Neural progenitor cell (in vitro differentiated cells): ENCODE results near the gene TOLLIP. TPM values are rescaled to one million over a fixed set of nuclear protein-coding genes. Genes with fewer than 3 reads are reported as not detected.

Source experiments
- DNase-seq: peaks from one replicate; pipeline ENCODE4 v3.0.0-alpha.2; 2016; ENCODE audit warnings: low spot score
- H2AFZ ChIP-seq: fragments of 200-600 bp; sonication (generic); replicated peaks from 2 replicates; pipeline ENCODE4 v1.6.1; 2016; ENCODE audit warnings: antibody characterized with exemption
- H3F3A ChIP-seq: fragments of 200-600 bp; sonication (generic); 2 replicates; pipeline ENCODE4 v1.6.1; 2016; ENCODE audit warnings: antibody characterized with exemption, low read depth
- H3K27ac ChIP-seq: fragments of 200-600 bp; sonication (generic); 2 replicates; pipeline ENCODE4 v1.5.1; 2016; ENCODE audit warnings: mild to moderate bottlenecking
- H3K27me3 ChIP-seq: fragments of 200-600 bp; sonication (generic); 2 replicates; pipeline ENCODE4 v1.6.1; 2016; ENCODE audit warnings: mild to moderate bottlenecking, moderate library complexity
- H3K36me3 ChIP-seq: fragments of 200-600 bp; sonication (generic); 2 replicates; pipeline ENCODE4 v1.5.1; 2016
- H3K4me1 ChIP-seq: fragments of 200-600 bp; sonication (generic); 2 replicates; pipeline ENCODE4 v1.6.1; 2016; ENCODE audit warnings: mixed run types
- H3K4me2 ChIP-seq: fragments of 200-600 bp; sonication (generic); 2 replicates; pipeline ENCODE4 v1.6.1; 2016
- H3K4me3 ChIP-seq: fragments of 200-600 bp; sonication (generic); 2 replicates; pipeline ENCODE4 v1.5.1; 2016
- H3K79me2 ChIP-seq: fragments of 200-600 bp; sonication (generic); 2 replicates; pipeline ENCODE4 v1.6.1; 2016; ENCODE audit warnings: low read depth
- H3K9ac ChIP-seq: fragments of 200-600 bp; sonication (generic); 2 replicates; pipeline ENCODE4 v1.6.1; 2016
- H3K9me3 ChIP-seq: fragments of 200-600 bp; sonication (generic); 2 replicates; pipeline ENCODE4 v1.5.1; 2016; ENCODE audit warnings: low read depth
- H4K20me1 ChIP-seq: fragments of 200-600 bp; sonication (generic); 2 replicates; pipeline ENCODE4 v1.6.1; 2016; ENCODE audit warnings: low read depth
- H3K27ac Mint-ChIP-seq: 3 replicates; pipeline ENCODE4 v1.8.0; 2021; ENCODE audit warnings: mixed read lengths
- H3K27me3 Mint-ChIP-seq: 2 replicates; pipeline ENCODE4 v1.8.0; 2022; ENCODE audit warnings: low read depth, mild to moderate bottlenecking, inconsistent platforms, moderate library complexity, mixed read lengths; ENCODE audit not compliant: insufficient read depth
- H3K36me3 Mint-ChIP-seq: 3 replicates; pipeline ENCODE4 v1.8.0; 2021; ENCODE audit warnings: mixed read lengths
- H3K4me1 Mint-ChIP-seq: 3 replicates; pipeline ENCODE4 v1.8.0; 2021; ENCODE audit warnings: mixed read lengths
- H3K4me3 Mint-ChIP-seq: 3 replicates; pipeline ENCODE4 v1.8.0; 2021; ENCODE audit warnings: mild to moderate bottlenecking, moderate library complexity, mixed read lengths
- H3K9me3 Mint-ChIP-seq: 3 replicates; pipeline ENCODE4 v1.8.0; 2020; ENCODE audit warnings: mixed read lengths
- CTCF ChIP-seq: fragments of 200-600 bp; sonication (generic); IDR thresholded peaks from 2 replicates; pipeline ENCODE4 v1.5.1; 2017; ENCODE audit warnings: antibody characterized with exemption, mild to moderate bottlenecking
- EZH2 ChIP-seq: fragments of 200-600 bp; sonication (generic); IDR thresholded peaks from 2 replicates; pipeline ENCODE4 v1.6.1; 2017; ENCODE audit warnings: antibody characterized with exemption, mild to moderate bottlenecking, moderate library complexity
- EZH2phosphoT487 ChIP-seq: fragments of 200-600 bp; sonication (generic); IDR thresholded peaks from 2 replicates; pipeline ENCODE4 v1.6.1; 2017; ENCODE audit warnings: antibody characterized with exemption
- total RNA-seq: library from RNA; depleted of rRNA; stranded (reverse); fragments of >200 nt; gene quantifications from 2 replicates; pipeline ENCODE4 v1.2.3, GENCODE V29; 2015; ENCODE audit warnings: low replicate concordance

TOLLIP gene
- total RNA-seq, 1 donor from 2014 or later = 8.5 TPM

DNA sequence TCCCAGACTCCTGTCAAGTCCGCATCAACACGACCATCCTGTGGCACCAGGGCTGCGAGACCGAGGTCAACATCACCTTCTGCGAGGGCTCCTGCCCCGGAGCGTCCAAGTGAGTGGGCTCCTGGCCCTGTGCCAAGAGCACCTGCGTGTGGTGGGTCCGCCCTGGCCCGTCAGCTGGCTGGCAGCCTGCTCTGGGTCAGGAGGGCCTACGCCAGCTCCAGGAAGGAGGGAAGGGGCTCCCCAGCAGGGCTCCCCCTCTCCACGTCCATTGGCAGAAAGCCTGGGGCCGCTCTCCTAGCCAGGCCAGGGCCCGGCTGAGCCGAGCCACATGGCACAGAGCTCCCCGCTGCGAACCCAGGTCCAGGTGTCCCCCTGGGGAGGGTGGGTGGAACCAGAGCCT is 48.8 kb downstream of the TOLLIP start:
- H3K4me1 ChIP-seq = peaks cover 11% of the 10 kb centered on the region
- no peak overlapping the region for H3K4me3 ChIP-seq
- peaks cover 7% of the 10 kb centered on the region for H3K4me1 Mint-ChIP-seq
- peaks cover 4% of the 10 kb centered on the region for H3K36me3 Mint-ChIP-seq
- no peaks in the 10 kb centered on the region for H4K20me1 ChIP-seq
- H3K36me3 ChIP-seq = no peaks in the 10 kb centered on the region
- H3K9me3 ChIP-seq = no peaks in the 10 kb centered on the region
- H3K9ac ChIP-seq = no peak overlapping the region
- H3K27ac Mint-ChIP-seq = no peak overlapping the region
- H3K27me3 ChIP-seq = no peaks in the 10 kb centered on the region
- no peak for DNase-seq
- peaks cover 11% of the 10 kb centered on the region for H3K9me3 Mint-ChIP-seq
- no peaks in the 10 kb centered on the region for H3K27me3 Mint-ChIP-seq
- TF ChIP-seq EZH2 = no peak
- TF ChIP-seq CTCF = no peak
- TF ChIP-seq EZH2phosphoT487 = no peak
- no peak overlapping the region for H3K4me3 Mint-ChIP-seq
- no peak overlapping the region for H3K4me2 ChIP-seq
- no peak overlapping the region for H3K27ac ChIP-seq
- H3K79me2 ChIP-seq = no peaks in the 10 kb centered on the region
- no peaks in the 10 kb centered on the region for H3F3A ChIP-seq
- H2AFZ ChIP-seq = no peak overlapping the region

DNA sequence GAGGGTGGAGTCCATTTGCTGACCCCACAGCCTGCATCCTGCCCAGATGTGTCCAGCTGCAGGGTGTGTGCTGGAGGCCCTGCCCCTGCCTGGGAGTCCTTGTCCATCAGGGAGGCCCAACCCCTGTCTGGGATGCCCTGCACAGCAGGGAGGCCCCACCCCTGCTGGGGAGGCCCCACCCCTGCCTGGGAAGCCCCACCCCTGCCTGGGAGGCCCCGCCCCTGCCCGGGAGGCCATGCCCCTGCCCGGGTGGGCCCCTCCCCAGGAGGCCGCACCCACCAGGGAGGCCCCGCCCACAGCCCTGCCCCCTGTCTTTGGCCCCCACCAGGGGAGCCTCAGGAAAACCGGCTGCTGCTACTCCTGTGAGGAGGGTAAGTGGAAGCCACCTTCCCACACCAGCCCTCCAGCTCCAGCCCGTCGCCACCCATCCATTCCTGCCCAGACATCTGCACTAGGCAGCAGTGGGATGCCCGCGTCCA is 49.4 kb downstream of the TOLLIP start:
- Mint-ChIP-seq H3K27ac (no peak overlapping the region), H3K4me3 (no peak overlapping the region), H3K9me3 (peaks cover 8% of the 10 kb centered on the region), H3K36me3 (peaks cover 4% of the 10 kb centered on the region), H3K27me3 (no peaks in the 10 kb centered on the region), H3K4me1 (peaks cover 7% of the 10 kb centered on the region)
- no peak overlapping the region for H3K27ac ChIP-seq
- H2AFZ ChIP-seq = no peak overlapping the region
- H3K4me1 ChIP-seq = peaks cover 11% of the 10 kb centered on the region
- TF ChIP-seq EZH2phosphoT487 = no peak
- no peak for TF ChIP-seq CTCF
- DNase-seq = no peak
- H3K4me2 ChIP-seq = no peak overlapping the region
- no peak overlapping the region for H3K4me3 ChIP-seq
- no peaks in the 10 kb centered on the region for H3K36me3 ChIP-seq
- H3F3A ChIP-seq = no peaks in the 10 kb centered on the region
- H3K9me3 ChIP-seq = no peaks in the 10 kb centered on the region
- no peak overlapping the region for H3K9ac ChIP-seq
- no peaks in the 10 kb centered on the region for H3K79me2 ChIP-seq
- H4K20me1 ChIP-seq = no peaks in the 10 kb centered on the region
- H3K27me3 ChIP-seq = no peaks in the 10 kb centered on the region

- H3K9me3 Mint-ChIP-seq = peaks cover 3% of the 10 kb centered on the region
- H3K36me3 Mint-ChIP-seq = peaks cover 2% of the 10 kb centered on the region
- Histone ChIP-seq H3K9ac (no peak overlapping the region), H2AFZ (no peak overlapping the region), H3K27me3 (no peaks in the 10 kb centered on the region), H3K36me3 (no peaks in the 10 kb centered on the region), H3K79me2 (no peaks in the 10 kb centered on the region), H3K4me2 (no peak overlapping the region), H3K4me1 (peaks cover 11% of the 10 kb centered on the region), H4K20me1 (no peaks in the 10 kb centered on the region), H3K9me3 (no peaks in the 10 kb centered on the region), H3F3A (no peaks in the 10 kb centered on the region), H3K4me3 (no peak overlapping the region), H3K27ac (no peak overlapping the region)
- TF ChIP-seq CTCF (no peak), EZH2phosphoT487 (no peak), EZH2 (no peak)
- no peak overlapping the region for H3K4me3 Mint-ChIP-seq
- H3K27ac Mint-ChIP-seq = no peak overlapping the region
- no peak for DNase-seq
- H3K4me1 Mint-ChIP-seq = peaks cover 6% of the 10 kb centered on the region
- no peaks in the 10 kb centered on the region for H3K27me3 Mint-ChIP-seq
Measured at GRCh38 chr11:1259561-1259960, 49.9 kb downstream of the TOLLIP start.
